Stimulated activated CD4-positive, alpha-beta T cell treated with anti-CD3 and anti-CD28 coated beads, Interleukin-2, amount 100 ng/mL, for 4 hours (primary cell): ENCODE data around the gene PRICKLE3.
A peak's percentile ranks its signal among the peaks of the same experiment; 100 is the strongest.
"Not testable (repeated sequence)": the region's sequence is repeated elsewhere in the genome, so short reads cannot be mapped to it uniquely, and the experiment has no call there.

Experiments
- DNase-seq: peaks from one replicate; pipeline ENCODE4 v3.0.0-alpha.2; 2020; ENCODE audit warnings: low read depth

Gene PRICKLE3

GRCh38 chrX:49157194-49157593, 29.0 kb downstream of the PRICKLE3 start:
- no peak for DNase-seq

GRCh38 chrX:49155900-49156837, 30.0 kb downstream of the PRICKLE3 start:
- DNase-seq: peak; percentile 78

DNA sequence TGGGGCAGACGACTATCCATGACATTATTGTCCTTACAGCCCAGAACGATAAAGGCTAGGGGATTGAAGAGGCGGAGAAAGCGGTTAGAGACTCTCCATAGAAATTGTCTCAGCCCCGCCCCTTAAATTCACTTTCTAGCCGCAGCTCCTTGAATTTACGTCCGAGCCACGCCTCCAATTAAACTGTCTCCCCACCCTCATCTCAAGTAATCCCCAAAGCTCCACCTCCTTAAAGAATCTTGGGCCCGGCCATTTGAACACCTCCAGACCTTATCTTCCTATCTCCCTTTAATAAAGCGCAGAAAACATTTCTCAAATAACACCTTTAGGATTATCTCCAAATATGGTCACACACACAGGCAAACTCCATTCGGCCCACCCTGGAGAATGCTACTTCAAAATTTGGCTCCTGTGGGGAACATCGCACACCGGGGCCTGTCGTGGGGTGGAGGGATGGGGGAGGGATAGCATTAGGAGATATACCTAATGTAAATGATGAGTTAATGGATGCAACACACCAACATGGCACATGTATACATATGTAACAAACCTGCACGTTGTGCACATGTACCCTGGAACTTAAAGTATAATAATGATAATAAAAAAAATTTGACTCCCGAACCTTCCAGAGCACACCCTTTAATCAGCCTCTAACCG, 30.8 kb downstream of the PRICKLE3 start:
- DNase-seq: no peak

- DNase-seq: no peak
These were observed 32.7 kb downstream of the PRICKLE3 start for GRCh38 chrX:49153467-49153866.

DNA sequence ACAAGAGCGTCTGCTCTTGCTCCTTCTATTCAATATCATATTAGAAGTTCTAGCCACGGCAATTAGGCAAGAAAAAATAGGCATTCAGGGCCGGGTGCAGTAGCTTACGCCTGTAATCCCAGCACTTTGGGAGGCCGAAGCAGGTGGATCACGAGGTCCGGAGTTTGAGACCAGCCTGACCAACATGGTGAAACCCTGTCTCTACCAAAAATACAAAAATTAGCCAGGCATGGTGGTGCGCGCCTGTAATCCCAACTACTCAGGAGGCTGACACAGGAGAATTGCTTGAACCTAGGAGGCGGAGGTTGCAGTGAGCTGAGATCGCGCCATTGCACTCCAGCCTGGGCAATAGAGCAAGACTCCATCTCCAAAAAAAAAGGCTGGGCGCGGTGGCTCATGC, 36.9 kb downstream of the PRICKLE3 start:
- not testable (repeated sequence) for DNase-seq

DNA sequence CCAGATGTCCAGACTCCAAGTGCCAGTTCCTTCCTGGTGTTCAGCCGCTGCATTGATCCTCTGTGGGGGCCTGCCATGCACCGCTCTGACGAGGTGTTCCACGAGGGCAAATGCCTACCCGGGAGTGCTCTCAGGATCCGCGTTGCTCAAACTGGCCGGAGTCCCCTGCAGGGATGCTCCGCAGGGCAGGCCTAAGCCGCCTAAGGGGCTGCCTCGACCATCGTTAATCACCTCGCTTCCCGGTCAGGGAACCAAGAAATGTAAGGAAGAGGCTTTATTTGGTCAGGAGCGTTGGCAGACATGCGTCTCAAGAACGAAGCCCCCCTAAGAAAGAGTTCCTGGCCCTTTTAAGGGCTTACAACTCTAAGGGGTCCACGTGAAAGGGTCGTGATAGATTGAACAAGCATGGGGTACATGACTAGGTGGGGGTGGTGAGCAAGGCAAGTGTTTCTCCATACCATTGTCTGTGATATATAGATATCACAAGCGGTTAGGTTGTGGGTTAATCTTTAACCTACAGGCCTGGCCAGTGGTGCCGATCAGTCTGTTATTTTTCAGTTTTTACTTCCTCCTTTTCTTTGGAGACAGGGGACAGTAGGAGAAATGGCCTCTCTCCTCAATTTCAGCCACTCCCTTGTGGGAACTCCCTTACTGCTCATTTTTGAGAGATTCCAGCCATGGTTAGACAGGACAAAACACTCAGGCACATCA, 37.6 kb downstream of the PRICKLE3 start:
- not testable (repeated sequence) for DNase-seq

- DNase-seq: no peak
These were observed 38.2 kb downstream of the PRICKLE3 start for GRCh38 chrX:49147936-49148335.

DNA sequence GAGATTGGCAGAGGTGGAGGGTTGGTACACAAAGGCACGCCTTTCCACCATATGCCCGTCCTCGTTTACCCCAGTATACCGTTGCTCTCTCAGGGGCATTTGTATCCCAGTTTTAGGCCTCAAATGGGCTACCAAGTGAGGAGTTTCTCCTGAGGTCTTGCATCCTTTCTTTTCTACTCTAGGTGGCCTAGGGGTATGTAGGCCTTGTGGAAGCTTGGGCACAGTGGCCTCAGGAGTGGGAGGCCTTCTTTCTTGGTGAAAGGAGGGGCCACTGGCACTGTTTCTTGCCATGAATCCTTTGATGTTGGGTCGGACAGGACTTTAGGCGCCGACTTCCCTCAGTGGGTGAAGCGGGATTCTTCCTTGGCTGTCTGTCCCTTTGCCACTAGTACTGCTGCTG, 38.9 kb downstream of the PRICKLE3 start:
- DNase-seq: no peak

GRCh38 chrX:49143154-49143553, 43.0 kb downstream of the PRICKLE3 start:
- not testable (repeated sequence) for DNase-seq

DNA sequence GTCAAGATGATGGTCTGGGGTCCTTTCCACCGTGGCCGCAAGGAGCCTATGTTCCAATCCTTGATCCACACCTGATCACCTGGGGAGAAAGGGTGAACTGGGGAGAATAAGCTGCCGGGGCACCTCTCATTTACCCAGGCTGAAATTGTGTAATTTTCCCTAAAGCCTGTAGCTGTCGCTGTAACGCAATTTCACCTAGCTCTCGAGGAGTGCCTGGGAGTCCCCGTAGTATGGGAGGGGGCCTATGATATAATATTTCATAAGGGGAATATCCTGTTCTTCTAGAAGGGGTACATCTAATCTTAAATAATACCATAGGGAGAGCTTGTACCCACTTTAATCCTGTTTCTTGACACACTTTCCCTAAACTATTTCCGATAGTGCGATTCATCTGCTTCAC, 43.9 kb downstream of the PRICKLE3 start:
- not testable (repeated sequence) for DNase-seq

GRCh38 chrX:49139713-49140112, 46.5 kb downstream of the PRICKLE3 start:
- no peak for DNase-seq

DNA sequence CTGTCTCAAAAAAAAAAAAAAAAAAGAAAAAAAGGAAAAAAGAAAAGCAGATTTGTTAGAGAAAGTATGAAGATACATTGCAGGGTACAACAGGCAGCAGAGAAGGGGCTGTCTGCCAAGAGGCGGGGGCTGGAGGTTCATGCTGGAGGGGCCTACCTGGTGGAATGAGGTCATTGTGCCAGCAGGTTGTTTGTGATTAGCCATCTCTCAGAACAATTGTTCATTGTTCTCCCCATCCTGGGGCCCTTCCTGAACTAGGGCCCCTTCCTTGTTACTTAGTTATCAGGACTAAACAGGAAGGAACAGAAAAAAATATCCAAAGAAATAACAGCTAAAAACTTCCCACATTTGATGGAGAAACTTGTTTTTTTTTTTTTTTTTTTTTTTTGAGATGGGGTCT, 48.7 kb downstream of the PRICKLE3 start:
- no peak for DNase-seq

- no peak for DNase-seq
These were observed 52.4 kb downstream of the PRICKLE3 start for GRCh38 chrX:49133759-49134158.

DNA sequence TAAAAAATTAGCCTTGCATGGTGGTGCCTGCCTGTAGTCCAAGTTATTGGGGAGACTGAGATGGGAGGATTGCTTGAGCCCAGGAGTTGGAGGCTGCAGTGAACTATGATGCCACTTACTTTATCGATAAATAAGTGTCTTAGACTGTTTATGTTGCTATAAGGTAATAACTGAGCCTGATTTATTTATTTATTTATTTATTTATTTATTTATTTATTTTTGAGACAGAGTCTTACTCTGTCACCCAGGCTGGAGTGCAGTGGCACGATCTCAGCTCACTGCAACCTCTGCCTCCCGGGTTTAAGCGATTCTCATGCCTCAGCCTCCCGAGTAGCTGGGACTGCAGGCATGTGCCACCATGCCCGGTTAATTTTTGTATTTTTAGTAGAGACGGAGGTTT, 53.9 kb downstream of the PRICKLE3 start:
- DNase-seq: not testable (repeated sequence)

DNA sequence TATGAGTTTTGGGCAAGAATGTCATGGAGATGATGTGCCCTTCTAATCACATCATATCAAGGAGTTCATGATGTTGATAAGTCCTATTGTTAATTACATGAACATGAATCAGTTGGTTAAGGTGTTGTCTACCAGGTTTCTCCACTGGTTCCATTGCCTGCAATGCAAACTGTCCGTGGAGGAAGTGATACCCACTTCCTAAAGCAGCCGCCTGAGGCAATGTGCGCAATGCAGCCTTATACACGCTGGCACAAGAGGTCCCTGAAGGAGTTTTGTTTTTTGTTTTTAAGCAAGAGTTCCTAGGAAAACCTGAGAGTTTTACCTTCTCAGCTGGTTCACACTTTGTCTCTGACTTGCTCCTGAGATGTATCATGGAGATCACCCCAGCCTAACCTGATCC, 56.7 kb downstream of the PRICKLE3 start:
- no peak for DNase-seq

DNA sequence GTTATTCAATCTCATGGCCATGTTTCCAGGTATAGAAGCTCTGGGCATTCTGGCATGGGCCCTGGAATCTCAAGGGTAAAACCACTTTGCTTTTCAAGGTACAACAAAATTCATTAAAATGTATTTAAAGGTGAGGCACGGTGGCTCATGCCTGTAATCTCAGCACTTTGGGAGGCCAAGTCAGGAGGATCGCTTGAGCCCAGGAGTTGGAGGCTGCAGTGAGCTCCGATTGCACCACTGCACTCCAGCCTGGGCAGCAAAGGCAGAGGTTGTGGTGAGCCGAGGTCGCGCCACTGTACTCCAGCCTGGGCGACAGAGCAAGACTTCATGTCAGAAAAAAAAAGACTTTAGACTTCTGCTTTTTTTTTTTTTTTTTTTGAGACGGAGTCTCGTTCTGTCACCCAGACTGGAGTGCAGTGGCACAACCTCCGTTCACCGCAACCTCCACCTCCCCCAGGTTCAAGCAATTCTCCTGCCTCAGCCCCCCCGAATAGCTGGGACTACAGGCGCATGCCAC, 58.4 kb downstream of the PRICKLE3 start:
- not testable (repeated sequence) for DNase-seq
